HG03521 (cell line): ENCODE results near the gene ESR1.
A peak's percentile ranks its signal among the peaks of the same experiment; 100 is the strongest.
"Not testable (repeated sequence)": the region's sequence is repeated elsewhere in the genome, so short reads cannot be mapped to it uniquely, and the experiment has no call there.

ENCODE experiments used
- ATAC-seq: cut with Tn5 transposase; IDR thresholded peaks from one replicate; pipeline ENCODE4 v1.9.1; 2021; ENCODE audit warnings: mild to moderate bottlenecking, moderate library complexity; ENCODE audit not compliant: unreplicated experiment

ESR1 gene

DNA sequence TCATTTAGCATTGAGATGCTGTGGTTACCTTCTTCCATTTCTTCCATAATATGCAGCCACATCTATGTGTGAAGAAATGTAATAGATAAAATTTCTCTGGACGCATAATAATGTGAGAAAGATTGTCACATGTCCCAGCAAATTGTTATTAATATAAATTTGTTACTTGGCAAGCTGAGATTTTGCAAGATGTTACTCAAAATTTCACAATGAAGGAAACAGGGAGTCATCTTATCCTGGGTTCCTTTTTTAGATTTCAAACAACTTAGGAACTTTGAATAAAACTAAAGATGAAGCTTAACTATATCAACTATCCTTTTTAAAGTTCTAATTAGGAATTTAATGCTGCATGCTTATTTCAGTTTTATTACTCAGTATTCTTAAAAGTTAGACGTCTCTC, 3.6 kb downstream of the ESR1 start:
- ATAC-seq, result no peak

DNA sequence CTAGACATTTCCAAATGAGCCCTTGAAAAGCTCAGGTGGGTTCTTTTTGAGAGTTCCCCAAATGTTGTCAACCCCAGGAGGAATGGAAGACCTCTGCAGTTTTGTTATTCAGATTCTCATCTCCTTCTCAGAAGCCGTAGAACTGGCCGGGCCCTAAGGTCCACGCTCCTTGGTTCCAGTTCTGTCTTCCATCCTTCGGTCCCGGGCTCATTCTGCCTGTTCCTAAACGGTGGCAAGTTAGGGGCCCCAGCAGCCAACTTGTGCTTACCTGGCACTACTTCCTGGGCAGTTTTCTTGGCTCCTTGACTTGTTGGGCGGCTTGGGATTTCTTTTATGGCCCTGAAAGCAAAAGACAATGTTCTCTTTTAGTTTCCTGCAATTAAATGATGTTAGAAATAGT, 6.4 kb downstream of the ESR1 start:
- ATAC-seq, result no peak

DNA sequence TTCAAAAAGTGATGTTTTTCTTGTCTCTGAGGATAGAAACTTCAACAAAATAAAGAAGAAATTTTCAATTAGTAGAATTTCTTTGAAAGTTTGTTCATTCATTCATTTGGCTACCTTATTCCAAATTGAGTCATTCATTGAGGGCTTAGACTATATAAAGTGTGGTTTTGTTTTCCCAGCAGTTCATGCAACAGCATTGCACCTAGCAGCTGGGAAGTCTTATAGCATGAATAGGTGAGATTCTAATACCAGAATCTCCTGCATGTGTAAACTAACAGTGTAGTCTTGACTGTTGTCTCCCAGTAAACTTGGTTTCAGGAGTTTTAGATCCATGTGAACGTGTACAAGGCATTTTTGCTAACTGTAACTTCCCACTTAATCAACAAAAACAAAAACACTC, 7.1 kb downstream of the ESR1 start:
- no peak for ATAC-seq

DNA sequence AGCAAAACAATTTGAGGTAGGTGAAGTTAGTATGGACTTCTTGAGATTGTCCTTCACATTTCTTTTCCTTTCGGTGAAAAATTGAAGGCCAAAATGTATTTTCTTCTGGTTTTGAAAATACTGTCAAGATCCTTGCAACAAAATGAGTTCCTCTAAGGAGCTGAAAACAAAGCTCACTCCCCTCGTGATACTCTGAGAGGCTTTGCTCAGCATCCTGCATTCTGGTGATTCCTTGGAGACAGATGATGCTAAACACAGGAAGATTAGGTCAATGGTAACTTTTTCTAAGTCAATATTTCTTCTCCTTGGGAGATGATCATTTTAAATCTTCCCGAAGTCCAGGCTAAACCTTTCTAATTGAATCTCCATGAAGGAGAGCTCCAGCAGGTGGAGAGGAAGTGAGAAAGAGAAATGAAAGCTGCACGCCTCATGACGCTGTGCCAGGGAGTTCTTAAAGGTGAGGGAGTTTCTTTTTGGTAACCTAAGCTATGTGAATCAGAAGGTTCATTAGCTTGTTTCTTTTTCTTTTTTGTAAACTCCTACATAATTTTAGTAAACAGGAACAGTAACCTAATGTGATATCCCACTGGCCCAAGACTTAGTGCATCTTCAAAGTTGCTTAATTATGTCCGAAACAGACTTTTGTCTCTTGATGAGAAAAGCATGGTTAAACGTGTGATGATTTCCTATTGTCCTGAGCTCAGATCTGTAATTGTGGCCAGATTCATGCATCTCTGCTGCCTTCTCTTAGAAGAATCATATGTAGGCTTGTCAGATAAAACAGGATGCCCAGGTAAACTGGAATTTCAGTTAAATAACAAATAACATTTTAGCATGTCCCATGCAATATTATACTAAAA, 15.0 kb downstream of the ESR1 start:
- peak; percentile 91 for ATAC-seq

DNA sequence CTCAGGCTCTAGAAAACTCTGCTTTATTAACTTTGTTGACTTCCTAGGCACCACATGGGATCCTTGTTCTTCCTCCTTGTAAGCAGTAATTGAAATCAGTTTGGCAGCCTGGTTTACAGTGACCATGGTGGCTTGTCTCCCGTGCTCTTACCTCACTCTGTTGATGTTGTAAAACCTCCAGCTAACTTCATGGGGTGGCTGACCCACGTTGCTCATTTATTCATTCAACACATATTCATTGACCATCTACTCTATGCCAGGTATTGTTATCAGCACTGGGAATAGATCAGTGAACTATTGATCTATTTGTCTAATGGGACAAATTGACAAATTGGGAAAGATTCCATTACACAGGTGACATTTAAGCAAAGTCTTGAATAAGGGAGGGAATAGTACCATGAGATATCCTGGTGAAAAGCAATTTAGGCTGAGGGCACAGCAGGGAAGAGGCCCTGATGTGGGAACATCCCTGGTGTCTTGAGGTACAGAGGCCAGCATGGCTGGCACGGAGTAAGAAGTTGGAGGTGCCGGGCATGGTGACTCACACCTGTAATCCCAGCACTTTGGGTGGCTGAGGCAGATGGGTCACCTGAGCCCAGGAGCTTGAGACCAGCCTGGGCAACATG, 19.1 kb downstream of the ESR1 start:
- no peak for ATAC-seq

DNA sequence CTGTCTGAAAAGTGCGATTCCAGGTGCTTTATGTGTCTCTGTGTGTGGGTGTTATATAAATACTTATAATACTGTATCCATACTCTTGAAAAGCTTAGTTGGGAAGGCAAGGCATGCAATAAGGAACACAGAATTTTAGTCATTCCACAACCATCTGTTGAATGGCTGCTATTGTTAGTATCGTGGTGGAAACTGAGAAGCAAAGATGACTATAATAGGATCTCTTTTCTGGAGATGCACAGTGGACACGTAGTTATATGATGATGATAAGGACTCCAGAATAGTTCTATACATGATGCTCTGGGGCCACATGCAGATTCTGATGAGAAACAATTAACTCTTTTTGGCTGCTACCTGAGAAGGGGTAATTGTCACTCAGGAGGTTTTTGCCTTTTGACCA, 25.2 kb downstream of the ESR1 start:
- ATAC-seq, result no peak

DNA sequence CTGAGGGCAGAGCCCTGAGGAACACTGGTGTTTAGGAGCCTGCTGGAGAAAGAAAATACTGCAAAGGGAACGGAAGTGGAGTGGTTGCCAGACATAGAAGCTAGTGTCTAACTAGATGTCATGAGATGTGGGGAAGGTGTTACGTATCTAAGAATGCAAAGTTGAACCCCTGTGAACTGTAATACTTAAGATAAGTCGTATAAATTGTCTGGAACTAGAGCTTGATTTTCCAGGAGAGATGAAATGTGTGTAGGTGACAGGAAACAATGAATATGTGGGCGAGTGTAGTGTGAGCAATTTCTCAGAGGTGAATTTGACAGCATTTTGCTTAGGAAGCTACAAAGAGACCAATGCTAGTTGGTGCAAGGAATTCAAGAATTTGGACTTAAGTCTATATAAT, 27.9 kb downstream of the ESR1 start:
- no peak for ATAC-seq

DNA sequence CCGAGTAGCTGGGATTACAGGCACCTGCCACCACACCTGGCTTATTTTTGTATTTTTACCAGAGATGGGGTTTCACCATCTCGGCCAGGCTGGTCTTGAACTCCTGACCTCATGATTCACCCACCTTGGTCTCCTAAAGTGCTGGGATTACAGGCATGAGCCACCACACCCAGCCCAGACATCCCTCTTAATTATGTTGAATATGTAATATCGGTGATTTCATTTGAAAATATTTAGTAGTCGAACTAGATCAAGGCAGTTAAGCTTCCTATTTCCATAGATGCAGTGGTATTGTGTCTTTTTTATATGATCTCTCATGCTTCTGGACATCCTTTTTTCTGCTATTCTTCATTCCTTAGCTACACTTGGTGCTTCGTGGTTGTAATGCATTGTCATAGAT, 29.7 kb downstream of the ESR1 start:
- ATAC-seq, result no peak

DNA sequence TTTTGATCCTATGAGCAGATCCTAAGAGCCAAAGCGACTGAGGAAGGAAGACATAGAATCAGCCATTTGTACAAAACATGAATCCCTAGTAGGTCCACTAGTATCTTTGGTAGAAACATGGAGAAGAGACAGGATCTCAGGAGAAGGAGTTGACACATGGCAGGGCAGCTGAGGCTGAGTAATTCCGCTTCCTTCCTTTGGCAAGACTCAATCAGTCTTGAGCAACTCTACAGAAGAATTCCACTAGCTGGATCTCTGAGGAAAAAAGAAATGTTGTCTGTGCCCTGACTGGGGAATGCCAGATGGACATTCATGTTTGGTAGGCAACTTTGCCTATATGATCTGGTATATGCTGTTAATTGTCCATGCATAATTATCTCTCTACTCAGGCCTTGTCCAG, 35.3 kb downstream of the ESR1 start:
- no peak for ATAC-seq

DNA sequence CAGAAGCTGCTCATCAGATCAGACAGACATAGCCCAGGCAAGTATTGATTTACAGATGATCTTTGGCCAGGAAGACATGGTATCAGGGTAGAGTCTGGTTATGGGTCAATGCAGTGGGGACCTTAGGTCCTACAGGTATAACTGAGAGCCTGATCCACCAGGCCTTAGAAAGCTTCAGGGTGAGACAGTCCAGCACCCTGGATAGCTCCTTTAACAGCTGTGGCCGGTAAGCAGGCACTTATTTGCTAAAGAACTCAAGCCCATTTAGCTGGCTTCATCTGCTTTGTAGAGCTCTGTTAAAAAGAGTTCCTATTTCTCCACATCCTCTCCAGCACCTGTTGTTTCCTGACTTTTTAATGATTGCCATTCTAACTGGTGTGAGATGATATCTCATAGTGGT, 39.6 kb downstream of the ESR1 start:
- ATAC-seq, result no peak

DNA sequence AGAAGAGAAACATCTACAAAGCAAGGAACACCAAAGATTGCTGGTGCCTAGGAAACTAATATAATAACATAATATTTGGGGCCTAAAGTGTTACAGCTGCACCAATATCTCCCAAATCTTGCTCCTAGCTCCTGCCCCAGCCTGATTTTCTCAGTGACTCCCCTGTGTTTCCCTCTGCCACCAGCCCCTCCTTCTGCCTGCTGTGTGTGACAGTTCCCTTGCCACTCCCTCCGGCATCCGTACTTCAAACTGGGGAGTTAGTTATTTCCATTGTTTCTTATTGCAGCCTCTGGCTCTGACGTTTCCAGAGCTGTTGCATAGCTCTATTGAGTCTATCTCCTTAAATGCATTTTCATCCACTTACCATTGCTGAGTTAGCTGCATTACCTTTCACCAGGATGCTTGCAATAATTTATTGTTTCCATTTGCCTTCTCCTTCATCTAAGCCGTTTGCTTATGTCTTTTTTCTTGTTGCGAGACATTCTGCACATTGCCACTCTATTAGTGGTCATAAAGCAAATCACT, 43.1 kb downstream of the ESR1 start:
- ATAC-seq, result no peak

DNA sequence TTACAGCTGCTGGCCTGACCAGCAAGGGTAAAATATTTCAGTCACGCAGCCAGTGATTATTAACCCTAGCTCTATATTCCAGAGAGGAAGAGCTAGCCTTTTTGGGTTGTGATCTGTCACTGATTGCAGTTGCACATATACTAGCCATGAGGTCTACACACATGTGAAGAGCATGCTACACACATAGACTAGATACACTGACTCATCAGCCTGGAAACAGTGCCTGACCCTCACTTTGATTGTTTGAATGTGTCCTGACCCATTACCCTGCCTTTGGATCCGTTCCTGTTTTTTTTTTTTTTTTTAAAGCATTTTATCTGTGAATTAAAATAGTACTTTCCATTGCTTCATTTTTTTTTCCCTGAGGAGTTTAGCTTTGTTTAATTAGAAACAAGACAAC, 50.8 kb downstream of the ESR1 start:
- no peak for ATAC-seq

DNA sequence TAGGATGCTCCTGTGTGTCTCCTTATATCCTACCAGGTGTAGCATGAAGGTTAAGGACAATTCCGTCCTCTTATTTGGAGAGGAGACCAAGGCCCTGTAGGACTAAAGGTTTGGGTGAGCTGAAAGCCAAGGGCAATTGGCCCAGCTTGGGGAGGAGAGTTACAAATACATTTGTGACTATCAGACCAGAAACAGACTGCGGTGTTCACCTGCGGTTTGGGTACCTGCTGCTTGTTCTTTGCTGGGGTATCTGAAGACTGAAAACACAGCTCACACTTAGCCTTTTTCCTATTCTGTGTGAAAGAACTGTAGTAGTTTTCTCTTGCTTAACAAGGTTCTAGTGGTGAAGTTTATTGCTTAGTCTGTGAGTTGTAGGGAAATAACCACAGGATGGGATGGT, 55.0 kb downstream of the ESR1 start:
- no peak for ATAC-seq

DNA sequence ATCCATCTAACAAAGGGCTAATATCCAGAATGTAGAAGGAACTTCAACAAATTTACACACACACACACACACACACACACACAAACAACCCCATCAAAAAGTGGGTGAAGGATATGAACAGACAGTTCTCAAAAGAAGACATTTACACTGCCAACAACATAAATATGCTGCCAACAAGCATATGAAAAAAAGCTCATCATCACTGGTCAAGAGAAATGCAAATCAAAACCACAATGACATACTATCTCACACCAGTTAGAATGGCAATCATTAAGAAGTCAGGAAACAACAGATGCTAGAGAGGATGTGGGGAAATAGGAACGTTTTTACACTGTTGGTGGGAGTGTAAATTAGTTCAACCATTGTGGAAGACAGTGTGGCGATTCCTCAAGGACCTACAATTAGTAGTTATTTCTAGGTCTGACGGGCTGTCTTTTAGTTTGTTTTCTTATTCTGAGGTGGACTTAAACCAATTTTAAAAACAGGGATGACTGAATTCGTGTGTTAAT, 59.9 kb downstream of the ESR1 start:
- not testable (repeated sequence) for ATAC-seq

DNA sequence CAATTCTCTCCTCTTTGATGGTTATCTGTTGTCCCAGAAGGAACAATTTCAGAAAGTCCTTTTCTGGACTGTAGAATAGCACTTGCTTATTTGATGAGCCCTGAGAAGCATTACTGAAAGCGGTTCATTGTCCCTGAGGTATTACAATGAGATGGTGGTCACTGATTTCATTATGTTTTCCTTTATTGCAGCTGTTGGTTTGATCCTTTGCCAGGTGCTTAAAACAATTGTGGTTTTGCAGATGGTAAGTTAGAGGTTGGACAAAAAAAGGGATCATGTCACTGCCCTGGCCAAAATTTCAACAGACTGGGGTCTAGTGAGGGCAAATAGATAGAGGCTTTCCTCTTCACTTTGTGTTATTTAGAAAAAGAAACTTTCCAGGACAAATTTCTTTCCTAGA, 61.9 kb downstream of the ESR1 start:
- ATAC-seq, result no peak

DNA sequence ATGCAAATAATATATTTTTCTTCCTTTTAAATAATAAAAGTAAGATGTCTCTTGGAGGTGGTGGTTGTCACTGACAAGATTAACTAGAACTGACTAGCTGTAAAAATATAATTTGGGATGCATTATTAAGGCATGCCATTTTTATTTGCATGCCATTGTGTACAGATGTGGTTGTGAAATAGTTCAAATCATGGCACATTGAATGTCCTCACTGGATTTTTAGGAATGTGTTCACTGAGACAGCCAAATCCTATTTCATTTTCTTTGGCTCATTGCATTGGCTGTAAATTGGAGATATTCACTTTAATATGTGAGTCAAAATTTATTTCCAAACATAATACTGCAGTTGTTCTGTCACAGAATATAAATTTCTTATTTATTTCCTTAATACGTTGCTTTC, 62.3 kb downstream of the ESR1 start:
- ATAC-seq, result no peak

DNA sequence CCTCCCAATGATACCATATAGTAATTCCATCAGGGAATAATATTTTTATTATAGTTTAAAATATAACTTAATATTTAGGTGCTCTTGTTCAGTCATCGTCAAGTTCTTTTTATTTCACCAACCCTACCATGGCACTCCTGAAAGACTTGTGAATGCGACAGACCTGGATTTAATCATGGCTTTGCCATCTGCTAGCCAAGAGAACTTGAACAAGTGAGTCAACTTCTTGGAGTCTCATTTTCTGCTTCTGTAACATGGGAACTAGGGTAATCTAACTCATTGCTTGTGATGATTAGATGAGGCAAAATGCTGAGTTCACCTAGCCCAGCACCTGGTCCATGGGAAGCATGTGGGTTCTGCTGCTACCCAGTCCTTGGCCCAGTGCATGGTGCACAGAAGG, 62.9 kb downstream of the ESR1 start:
- ATAC-seq, result no peak

DNA sequence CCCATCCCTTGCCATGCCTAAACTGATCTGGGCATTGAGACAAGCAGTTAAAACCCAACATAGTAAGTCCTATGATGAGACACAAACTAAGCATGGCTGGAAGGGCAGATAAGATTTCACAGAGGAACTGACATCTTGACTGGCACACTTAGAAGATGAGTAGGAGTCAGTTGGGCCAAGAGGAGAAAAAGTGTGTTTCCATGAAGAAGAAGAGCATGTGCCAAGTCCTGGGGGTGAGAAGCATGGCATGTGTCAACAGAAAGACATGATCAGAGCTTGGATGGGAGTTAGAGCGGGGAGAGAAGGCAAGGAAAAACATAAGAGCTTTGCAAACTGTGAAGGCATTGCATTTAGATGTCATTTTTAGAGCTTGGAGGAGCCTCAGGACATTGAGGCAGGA, 68.0 kb downstream of the ESR1 start:
- no peak for ATAC-seq

DNA sequence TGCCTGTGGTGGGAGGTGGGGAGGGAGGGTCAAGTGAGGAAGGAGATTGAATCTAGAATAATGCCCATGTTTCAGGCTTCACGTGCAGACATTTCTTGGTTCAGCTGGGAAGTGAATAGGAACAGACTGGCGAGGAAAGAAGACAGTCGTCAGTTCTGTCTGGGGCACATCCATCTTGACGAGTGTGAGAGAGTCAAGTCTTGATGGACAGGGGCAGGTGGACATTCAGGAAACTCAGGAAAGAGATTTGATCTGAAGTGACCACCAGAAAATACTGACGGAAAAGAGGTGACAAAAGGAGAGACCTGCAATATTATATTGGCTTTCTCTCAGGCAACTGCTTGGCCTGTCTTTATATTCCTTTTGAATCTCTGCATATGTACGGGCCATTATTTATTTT, 68.6 kb downstream of the ESR1 start:
- no peak for ATAC-seq

DNA sequence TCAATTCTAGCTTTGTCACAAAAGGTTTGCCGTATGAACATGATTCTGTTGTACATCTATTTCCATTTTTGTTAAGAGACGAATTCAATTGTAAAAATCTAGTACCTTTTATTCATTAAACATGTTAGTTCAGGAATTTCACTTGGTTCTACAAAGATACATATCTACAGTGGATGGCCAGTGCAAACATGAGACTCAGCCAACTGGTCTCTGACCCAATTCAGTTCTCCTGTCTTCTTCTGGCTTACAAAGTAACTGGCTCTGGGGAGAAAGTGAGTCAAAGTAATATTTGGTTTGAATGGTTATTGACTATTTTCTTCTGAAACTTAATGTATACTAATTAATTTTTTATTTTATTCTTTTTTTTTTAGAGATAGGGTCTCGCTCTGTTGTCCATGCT, 70.0 kb downstream of the ESR1 start:
- ATAC-seq, result no peak

DNA sequence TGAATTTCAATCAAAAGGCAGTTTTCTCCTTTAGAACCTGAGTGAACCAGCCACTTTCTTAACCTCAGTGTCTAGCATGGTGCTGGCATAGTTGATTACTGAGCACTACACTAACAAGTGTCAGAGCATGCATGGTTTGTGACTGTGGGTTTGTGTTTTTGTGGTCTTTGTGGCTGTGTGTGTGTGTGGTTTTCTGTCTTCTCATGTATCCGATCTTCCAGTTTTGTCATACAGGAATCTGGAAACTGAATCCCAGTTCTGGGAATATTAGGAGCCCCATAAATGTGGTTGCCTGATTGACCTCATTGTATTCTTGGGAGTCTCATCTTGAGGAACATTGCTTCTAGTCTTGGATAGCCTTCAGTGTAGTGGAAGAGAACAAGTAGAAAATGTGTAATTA, 73.7 kb downstream of the ESR1 start:
- no peak for ATAC-seq

DNA sequence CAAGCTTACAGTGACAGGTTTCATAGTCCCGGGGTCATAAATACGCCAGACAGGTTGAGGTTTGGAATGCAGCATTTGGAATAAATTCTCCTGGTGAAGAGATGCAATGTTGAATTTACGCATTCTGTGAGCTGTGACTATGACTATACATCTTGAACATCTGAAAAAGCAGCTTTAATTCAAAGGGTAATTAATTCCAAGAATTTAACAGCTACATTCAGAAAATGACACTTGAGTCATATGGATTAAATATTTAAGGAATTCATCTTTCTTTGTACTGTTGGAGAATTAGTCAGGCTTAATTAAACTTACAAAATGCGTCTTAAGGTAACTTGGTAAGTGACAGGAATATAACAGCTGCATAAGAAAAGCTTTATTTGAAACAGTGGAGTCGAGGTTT, 74.7 kb downstream of the ESR1 start:
- no peak for ATAC-seq
